Prostate gland (tissue), 2 donors: ENCODE measurements around the gene HOMEZ. TPM values are rescaled to one million over a fixed set of nuclear protein-coding genes. Genes with fewer than 3 reads are reported as not detected.
"Not testable (repeated sequence)": the region's sequence is repeated elsewhere in the genome, so short reads cannot be mapped to it uniquely, and the experiment has no call there.

ENCODE experiments used
- DNase-seq: peaks from one replicate; pipeline ENCODE4 v3.0.0-alpha.2; 2019; ENCODE audit warnings: low spot score
- H3K27ac ChIP-seq, 2 donors: fragments of 200-600 bp; sonication (generic); 2 replicates each; pipeline ENCODE4 v1.5.1; 2017 to 2019
- H3K27me3 ChIP-seq: fragments of 200-600 bp; sonication (generic); replicated peaks from 2 replicates; pipeline ENCODE4 v1.5.1; 2019; ENCODE audit not compliant: insufficient read depth
- H3K36me3 ChIP-seq, 2 donors: fragments of 200-600 bp; sonication (generic); 1 replicate in 1 of 2; 2 replicates in 1 of 2; pipeline versions ENCODE4 v1.5.1 to v1.8.1; 2017 to 2019
- H3K4me1 ChIP-seq: fragments of 200-600 bp; sonication (generic); replicated peaks from 2 replicates; pipeline ENCODE4 v1.5.1; 2019
- H3K4me3 ChIP-seq, 2 donors: fragments of 200-600 bp; sonication (generic); 2 replicates each; pipeline ENCODE4 v1.5.1; 2017 to 2019
- H3K9me3 ChIP-seq: fragments of 200-600 bp; sonication (generic); 2 replicates; pipeline ENCODE4 v1.5.1; 2017
- CTCF ChIP-seq, 4 experiments: fragments of 200-600 bp in 2 of 4; fragments of 450-650 bp in 2 of 4; sonication (generic) in 2 of 4; IDR thresholded peaks; 1 replicate in 3 of 4; 2 replicates in 1 of 4; pipeline ENCODE4 v1.5.1; 2016 to 2019; ENCODE audit warnings: antibody characterized with exemption in 4 of 4, mild to moderate bottlenecking in 2 of 4, moderate library complexity in 2 of 4
- POLR2A ChIP-seq: fragments of 450-650 bp; IDR thresholded peaks from one replicate; pipeline ENCODE4 v1.6.1; 2016; ENCODE audit warnings: antibody characterized with exemption, mild to moderate bottlenecking
- POLR2AphosphoS5 ChIP-seq: sonication (generic); formaldehyde crosslinking; IDR thresholded peaks from one replicate; pipeline ENCODE4 v1.6.1; 2017; ENCODE audit warnings: antibody characterized with exemption
- WGBS: methylation state at CpG from one replicate; pipeline ENCODE4 v1.1.5; 2018; 5-methylcytosine and 5-hydroxymethylcytosine counted together
- intact Hi-C: fragments of 100-400 bp; cut with DNase I; formaldehyde crosslinking; loops from one replicate; pipeline ENCODE4 v1.14.2; 2022
- total RNA-seq, 2 donors: library from RNA; depleted of rRNA; stranded (reverse); fragments of >200 nt; gene quantifications; one replicate each; pipeline ENCODE4 v1.1.0, GENCODE V29; 2016

The HOMEZ gene
- total RNA-seq, 2 donors from 2014 or later, result 15.3 to 22.0 TPM

GRCh38 chr14:23242076-23242475 is 43.9 kb downstream of the HOMEZ start:
- no peak for DNase-seq
- H3K27ac ChIP-seq, result no peak overlapping the region
- TF ChIP-seq POLR2AphosphoS5 (no peak), POLR2A (no peak), CTCF (IDR thresholded peaks at IDR 0.05) (no peak)
- no peak overlapping the region for H3K4me3 ChIP-seq
- no peaks in the 10 kb centered on the region for H3K27me3 ChIP-seq
- H3K4me1 ChIP-seq, result no peaks in the 10 kb centered on the region
- intact Hi-C loops, result no loop called here
- no peaks in the 10 kb centered on the region for H3K9me3 ChIP-seq
- H3K36me3 ChIP-seq, result no peaks in the 10 kb centered on the region
- 69% methylated on average over 3 of the region's 3 CpGs for WGBS

GRCh38 chr14:23241061-23241715 is 44.7 kb downstream of the HOMEZ start:
- H3K36me3 ChIP-seq, H3K9me3 ChIP-seq, H3K27me3 ChIP-seq, H3K4me3 ChIP-seq, H3K4me1 ChIP-seq, DNase-seq, H3K27ac ChIP-seq, intact Hi-C loops: not testable (repeated sequence)
- WGBS, result 93% methylated on average over 7 of the region's 7 CpGs

- intact Hi-C loops, result no loop called here
- H3K27ac ChIP-seq, result no peak overlapping the region
- TF ChIP-seq POLR2A, result no peak
- no peak for TF ChIP-seq POLR2AphosphoS5
- TF ChIP-seq CTCF (IDR thresholded peaks at IDR 0.05), result no peak
- DNase-seq, result no peak
- WGBS, result 60% methylated on average over 1 of the region's 1 CpG
- H3K27me3 ChIP-seq, result no peaks in the 10 kb centered on the region
- no peaks in the 10 kb centered on the region for H3K4me1 ChIP-seq
- no peak overlapping the region for H3K4me3 ChIP-seq
- no peaks in the 10 kb centered on the region for H3K9me3 ChIP-seq
- no peaks in the 10 kb centered on the region for H3K36me3 ChIP-seq
Observed at GRCh38 chr14:23240661-23241060, 45.3 kb downstream of the HOMEZ start.

GRCh38 chr14:23237772-23238594 is 47.9 kb downstream of the HOMEZ start, which contains the start of gene RNF212B:
RNF212B (plus strand) TSS chr14:23237936; CDS start chr14:23240346, 2,410 bp downstream.
- H3K27me3 ChIP-seq, result no peaks in the 10 kb centered on the region
- H3K27ac ChIP-seq, result peak within 1 kb of the TSS; percentile 64 to 75
- no peaks in the 10 kb centered on the region for H3K9me3 ChIP-seq
- H3K4me3 ChIP-seq, result peak within 1 kb of the TSS; percentile 16 to 22
- H3K4me1 ChIP-seq, result no peaks in the 10 kb centered on the region
- peak; percentile 86 for TF ChIP-seq POLR2AphosphoS5
- TF ChIP-seq POLR2A, result peak; percentile 40
- no peak for TF ChIP-seq CTCF (IDR thresholded peaks at IDR 0.05)
- intact Hi-C loops, result no loop called here
- DNase-seq, result peak; percentile 92
- H3K36me3 ChIP-seq, result no peaks in the 10 kb centered on the region
- WGBS, result 13% methylated on average over 39 of the region's 39 CpGs

GRCh38 chr14:23232241-23232808 is 53.6 kb downstream of the HOMEZ start:
- intact Hi-C loops, H3K27me3 ChIP-seq, H3K27ac ChIP-seq, H3K9me3 ChIP-seq, DNase-seq, H3K4me3 ChIP-seq, H3K4me1 ChIP-seq, H3K36me3 ChIP-seq: not testable (repeated sequence)
- 87% methylated on average over 36 of the region's 38 CpGs for WGBS
